OCI-LY7 (cell line): ENCODE data around the gene SLCO2B1.

Experiments
- CTCF ChIP-seq: fragments of 200-600 bp; sonication (generic); conservative IDR thresholded peaks from 2 replicates; pipeline ENCODE4 v1.5.1; 2014; ENCODE audit warnings: mild to moderate bottlenecking, antibody characterized with exemption, low read length, moderate library complexity, mixed read lengths
- EZH2phosphoT487 ChIP-seq: fragments of 200-600 bp; sonication (generic); IDR thresholded peaks from 2 replicates; pipeline ENCODE4 v1.6.1; 2018; ENCODE audit warnings: low read depth, borderline replicate concordance, mild to moderate bottlenecking, mixed run types, antibody characterized with exemption, low read length, moderate library complexity, mixed read lengths

DNA sequence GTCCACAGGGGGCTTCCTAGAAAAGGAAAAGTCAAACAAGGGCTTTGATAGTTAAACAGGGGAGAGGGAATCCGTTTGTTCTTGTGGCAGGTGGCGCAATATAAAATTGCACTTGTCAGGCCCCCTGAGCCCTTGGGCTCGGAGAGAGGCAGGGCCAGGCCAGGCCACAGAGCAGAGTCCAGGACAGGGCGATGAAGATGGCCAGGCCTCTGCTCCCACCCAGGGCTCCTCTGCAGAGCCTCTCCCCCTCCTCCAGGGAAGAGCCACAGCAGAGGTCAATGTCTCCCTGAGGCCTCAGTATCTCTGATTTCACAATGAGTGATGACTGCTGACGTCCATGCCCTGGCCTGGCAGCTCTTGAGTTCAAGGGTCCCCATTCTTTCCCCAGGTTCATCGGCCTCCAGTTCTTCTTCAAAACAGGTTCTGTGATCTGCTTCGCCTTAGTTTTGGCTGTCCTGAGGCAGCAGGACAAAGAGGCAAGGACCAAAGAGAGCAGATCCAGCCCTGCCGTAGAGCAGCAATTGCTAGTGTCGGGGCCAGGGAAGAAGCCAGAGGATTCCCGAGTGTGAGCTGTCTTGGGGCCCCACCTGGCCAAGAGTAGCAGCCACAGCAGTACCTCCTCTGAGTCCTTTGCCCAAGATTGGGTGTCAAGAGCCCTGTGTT is 53.2 kb downstream of the SLCO2B1 start:
- no peak for TF ChIP-seq CTCF
- TF ChIP-seq EZH2phosphoT487 = no peak
